Vagina (tissue), 2 donors: ENCODE results near the gene FAM3D.

ENCODE experiments used
- POLR2A ChIP-seq, 2 donors: fragments of 450-650 bp; IDR thresholded peaks; one replicate each; pipeline ENCODE4 v1.6.1; 2017; ENCODE audit warnings: antibody characterized with exemption in 2 of 2, mild to moderate bottlenecking in 2 of 2, moderate library complexity in 2 of 2
- TF ChIP-seq, protein P1 (sequence below), 3 experiments: fragments of 450-650 bp in 2 of 3; fragments of 200-600 bp in 1 of 3; sonication (generic) in 1 of 3; IDR thresholded peaks; one replicate each; pipeline ENCODE4 v1.5.1; 2017 to 2019; ENCODE audit warnings: antibody characterized with exemption in 3 of 3, mild to moderate bottlenecking in 2 of 3, moderate library complexity in 2 of 3

DNA sequence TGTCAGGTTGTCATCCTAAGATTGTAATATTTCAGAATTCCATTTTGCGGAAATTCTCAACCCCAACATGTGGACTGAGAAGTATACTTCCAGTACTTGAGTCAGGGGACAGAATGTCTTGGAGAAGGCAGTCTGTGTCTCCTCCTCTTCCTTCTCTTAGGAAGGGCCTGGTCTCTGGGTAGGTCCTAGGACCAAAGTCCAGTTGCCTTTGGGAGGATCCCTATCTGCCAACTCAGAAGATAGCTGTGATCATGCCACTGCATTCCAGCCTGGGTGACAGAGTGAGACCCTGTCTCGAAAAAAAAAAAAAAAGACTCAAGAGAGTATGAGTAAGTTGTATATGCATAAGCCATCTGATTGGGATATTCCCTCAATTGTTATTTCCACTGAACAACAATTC lies 23.9 kb upstream of the FAM3D start:
- TF ChIP-seq, protein P1, sequence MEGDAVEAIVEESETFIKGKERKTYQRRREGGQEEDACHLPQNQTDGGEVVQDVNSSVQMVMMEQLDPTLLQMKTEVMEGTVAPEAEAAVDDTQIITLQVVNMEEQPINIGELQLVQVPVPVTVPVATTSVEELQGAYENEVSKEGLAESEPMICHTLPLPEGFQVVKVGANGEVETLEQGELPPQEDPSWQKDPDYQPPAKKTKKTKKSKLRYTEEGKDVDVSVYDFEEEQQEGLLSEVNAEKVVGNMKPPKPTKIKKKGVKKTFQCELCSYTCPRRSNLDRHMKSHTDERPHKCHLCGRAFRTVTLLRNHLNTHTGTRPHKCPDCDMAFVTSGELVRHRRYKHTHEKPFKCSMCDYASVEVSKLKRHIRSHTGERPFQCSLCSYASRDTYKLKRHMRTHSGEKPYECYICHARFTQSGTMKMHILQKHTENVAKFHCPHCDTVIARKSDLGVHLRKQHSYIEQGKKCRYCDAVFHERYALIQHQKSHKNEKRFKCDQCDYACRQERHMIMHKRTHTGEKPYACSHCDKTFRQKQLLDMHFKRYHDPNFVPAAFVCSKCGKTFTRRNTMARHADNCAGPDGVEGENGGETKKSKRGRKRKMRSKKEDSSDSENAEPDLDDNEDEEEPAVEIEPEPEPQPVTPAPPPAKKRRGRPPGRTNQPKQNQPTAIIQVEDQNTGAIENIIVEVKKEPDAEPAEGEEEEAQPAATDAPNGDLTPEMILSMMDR (IDR thresholded peaks at IDR 0.05), result no peak
- TF ChIP-seq POLR2A (IDR thresholded peaks at IDR 0.05), result no peak
